Renal cortex interstitium (tissue), 11 donors: ENCODE measurements around the gene PLXNA2. TPM values are rescaled to one million over a fixed set of nuclear protein-coding genes. Genes with fewer than 3 reads are reported as not detected.

ENCODE experiments used
- DNase-seq, 11 donors: peaks; one replicate each; pipeline ENCODE4 v3.0.0-alpha.2; 2013; ENCODE audit warnings: low read depth in 9 of 11, low spot score in 4 of 11; ENCODE audit errors: extremely low read depth in 1 of 11
- polyA plus RNA-seq, 3 donors: library from polyadenylated mRNA; unstranded; fragments of 120-200 nt; gene quantifications; one replicate each; pipeline ENCODE4 v1.2.1, GENCODE V29; 2013; ENCODE audit not compliant: insufficient read length in 3 of 3

The PLXNA2 gene
- polyA plus RNA-seq, 3 donors, result 13.7 to 16.6 (median 16.1) TPM

DNA sequence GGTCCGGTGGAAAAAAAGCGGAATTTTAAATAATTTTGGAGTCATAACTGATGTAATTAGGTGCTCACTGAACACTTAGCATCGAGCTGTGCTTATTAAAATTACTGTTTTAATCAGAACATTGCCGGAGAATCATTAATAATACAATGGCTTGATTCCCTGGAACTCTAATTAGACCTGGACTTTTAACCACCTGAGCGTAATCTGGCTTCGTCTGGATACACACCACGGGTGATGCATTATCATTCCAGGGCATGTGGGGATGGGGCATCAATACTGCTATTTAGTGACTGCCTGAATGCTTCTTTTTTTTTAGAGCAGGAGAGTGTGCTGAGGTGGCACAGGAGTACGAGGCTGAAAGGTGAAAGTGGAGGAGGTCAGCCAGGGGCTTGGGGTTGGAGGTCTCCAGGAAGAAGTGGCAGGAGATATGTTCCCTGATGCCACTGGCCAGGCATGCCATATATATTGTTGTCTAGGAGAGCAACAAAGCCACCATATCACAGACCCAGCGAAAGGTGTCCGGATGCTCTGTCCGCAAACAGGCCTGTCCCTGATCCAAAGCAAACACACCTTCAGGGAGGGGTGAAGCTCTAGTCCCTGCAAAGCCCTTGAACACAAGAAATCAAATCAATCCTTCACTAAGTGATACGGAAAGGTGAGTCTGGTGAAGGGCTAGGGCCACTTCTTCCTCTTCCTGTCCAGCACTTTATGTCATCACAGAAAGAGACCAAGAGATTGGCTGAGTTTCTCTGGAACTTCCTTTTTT, 125.2 kb downstream of the PLXNA2 start:
- no peak for DNase-seq

DNA sequence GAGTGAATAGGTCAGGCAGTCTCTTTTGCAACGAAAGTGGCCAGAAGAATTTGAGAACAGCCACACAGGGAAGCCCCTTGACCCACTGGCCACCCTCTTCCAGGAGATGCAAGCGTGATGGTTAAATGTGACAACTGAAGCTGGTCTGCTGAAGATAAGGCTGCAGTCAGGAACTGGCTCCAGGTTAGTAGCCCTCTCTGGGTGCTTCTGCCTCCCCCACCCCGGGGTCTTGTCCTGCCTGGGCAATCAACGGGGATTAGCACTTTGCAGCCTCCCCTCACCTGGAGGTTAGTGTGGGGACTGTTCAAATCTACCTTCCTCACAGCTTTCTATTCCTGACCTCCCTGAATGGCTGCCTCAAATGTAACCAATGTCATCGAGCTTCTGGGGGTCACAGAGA, 125.9 kb downstream of the PLXNA2 start:
- no peak for DNase-seq

DNA sequence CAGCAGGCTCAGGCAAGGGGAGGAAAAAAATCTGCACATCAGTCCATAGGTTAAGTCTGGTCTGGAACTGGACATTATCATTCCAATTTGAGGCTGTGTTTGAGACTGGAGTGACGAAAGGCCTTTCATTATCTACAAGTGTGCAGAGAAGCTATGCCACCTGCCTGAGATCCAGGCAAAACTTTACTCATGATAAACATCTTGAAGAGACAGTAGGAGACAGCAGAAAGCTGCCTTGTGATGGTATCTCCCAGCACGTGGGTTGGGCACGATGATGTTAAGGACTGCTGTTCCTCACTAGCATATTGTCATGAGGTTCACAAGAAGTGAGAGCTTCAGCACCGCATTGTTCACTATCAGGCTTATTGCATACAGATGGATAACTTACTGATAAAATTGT, 126.4 kb downstream of the PLXNA2 start:
- DNase-seq, result no peak

DNA sequence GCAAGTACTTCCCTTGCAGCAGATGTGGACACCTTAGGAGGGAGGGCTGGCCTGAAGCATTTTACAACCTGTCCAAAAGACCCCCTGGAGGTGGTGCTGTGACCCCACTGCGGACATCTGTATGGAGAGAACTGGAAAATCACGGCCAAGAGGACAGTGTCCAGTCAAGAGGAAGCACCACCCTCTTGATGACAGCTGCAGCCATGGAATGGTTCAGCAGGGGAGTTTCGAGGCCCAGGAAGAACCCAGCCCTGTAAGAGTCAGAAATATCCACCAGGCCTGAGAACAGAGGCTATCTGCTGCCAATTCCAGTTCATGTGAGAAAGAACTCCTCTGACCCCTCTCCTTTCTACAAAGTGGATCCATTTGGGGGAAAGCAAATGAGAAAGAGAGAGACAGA, 126.8 kb downstream of the PLXNA2 start:
- DNase-seq, result no peak

DNA sequence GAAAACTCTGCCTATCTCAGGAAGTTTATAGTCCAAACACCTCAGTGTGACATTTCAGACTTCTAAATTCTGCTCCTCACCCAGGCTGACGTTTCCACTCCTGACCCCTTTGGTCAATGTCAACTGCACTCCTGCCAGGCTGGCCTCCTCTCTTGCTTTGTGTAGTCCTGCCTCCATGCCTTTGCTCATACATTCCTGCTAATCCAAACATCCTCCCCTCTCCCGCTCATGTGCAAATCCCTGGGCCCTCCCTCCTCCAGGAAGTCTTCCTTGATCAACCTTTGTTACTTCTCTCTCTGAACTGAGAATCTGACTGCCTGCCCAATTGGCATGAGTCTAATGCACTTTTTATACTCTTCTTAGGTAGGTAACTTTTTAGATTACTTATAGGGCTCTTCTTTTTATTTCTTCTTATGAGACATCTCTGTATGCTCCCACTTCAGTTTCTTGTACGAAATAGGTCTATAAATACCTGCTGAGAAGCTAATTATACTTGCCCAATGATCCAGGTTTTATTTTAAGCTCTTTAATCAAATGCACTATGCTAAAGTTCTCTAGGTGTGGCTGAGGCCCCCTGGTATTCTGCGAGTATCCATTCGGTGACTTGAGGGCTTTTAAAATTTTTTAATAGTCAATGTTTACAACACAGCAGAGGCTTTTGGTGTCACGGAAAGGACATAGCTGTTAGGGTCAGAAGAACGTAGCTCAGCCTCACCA, 128.1 kb downstream of the PLXNA2 start:
- no peak for DNase-seq

DNA sequence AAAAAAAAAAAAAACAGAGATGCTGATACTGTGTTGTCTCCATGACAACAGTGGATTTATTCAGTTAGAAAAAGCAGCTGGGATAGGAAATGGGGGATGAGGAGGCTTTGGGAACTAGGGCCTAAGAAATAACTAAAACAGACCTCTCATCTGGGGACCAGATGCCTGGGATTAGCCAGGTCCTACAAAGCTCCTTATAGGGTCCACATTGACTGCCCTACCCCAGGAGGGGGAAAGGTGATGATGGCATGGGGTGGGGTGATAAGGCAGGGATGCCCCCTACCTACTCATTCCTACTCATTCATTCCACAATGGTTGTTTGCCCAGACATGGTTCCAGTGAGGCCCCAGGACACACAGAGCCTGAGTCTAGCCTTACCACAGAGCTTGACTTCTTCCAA, 131.2 kb downstream of the PLXNA2 start:
- DNase-seq, result no peak

DNA sequence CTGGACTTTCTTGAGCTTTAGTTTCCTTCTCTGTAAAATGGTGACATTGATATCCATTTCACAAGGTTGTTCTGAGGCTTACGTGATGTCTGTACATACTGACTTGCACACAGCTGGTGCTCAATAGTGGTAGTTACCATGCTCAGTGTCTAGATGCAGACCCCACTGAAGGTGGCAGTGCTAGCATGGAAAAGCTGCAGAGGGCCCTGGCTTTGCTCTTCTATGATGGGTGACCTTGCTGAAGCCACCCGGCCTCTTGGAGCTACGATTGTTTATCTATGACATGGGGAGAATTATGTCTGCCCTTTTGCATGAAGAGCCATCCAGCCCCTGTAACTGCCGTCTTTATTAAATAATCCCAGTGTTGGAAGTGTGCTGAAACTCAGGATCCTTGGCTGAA, 131.8 kb downstream of the PLXNA2 start:
- DNase-seq, result no peak

DNA sequence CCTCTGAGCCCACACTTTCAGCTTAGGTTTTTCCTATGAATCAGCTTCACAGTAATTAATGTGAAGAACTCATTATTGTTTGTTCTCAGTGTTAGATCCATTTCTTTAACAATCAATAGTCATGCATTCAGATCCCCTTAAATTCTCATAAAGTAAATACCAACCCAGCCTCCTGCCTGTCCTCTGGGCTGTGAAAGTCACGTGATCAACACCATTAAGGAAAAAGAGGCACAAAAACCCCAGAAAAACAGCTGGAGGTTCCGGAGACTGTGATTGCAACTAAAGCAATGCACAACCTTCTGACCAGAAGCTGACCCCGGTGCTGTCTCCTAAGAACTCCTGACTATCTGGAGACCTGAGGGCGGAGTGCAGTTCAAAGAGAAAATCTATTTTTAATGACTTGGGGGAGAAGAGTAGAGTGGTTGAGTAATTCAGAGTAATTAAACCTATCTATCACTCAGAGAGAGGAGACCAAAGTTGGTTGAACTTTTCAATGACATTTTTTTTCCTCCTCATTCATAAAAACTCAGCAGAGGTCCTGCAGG, 132.5 kb downstream of the PLXNA2 start:
- DNase-seq, result no peak

DNA sequence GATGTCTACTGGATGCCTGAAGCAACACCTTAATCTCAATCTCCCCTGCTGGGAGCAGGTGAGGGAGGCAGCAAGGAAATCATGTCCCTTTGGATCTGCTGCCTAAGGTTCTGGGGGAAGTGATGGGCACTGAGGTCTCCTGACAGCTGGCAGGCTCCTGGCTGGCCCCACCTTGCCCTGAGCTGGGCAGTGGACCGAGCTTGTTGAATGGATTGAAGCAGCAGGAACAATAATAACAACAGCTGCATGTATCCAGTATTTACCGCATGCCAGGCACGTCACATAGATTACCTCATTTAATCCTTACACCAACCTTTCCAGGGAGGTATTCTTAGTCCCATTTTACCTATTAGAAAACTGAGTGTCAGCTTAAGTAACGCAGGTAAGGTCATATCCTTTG, 133.9 kb downstream of the PLXNA2 start:
- DNase-seq, result no peak

DNA sequence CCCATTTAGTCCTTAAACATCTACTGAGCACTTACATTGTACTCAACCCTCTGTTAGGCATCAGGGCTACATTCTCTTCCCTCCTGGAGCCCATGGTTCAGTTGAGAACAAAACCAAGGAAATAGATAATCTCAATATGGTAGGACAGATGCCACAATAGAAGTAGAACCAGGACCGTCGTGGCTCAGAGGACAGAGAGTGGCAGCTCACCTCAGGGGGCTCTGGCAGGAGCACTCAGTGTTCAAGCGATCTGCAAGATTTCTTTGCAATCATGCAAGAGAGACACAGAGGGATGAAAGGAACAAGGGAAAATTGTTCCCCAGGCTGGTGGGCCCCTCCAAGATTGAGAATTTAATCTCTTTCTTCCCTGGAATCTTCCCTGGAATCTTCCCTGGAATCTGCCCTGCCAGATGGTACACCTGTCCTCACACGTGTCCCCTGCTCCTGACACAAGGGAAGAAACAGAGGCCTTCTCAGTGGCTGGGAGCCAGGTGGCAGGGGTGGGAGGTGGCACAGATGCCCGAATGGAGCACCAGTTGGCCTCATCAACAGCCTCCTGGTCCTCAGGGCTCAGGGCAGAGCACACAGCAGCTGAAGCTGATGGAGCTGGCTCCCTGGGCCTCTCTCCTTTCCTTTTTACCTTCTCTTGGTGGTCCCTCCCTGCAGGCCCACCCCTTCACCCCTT, 135.4 kb downstream of the PLXNA2 start:
- DNase-seq, result no peak

DNA sequence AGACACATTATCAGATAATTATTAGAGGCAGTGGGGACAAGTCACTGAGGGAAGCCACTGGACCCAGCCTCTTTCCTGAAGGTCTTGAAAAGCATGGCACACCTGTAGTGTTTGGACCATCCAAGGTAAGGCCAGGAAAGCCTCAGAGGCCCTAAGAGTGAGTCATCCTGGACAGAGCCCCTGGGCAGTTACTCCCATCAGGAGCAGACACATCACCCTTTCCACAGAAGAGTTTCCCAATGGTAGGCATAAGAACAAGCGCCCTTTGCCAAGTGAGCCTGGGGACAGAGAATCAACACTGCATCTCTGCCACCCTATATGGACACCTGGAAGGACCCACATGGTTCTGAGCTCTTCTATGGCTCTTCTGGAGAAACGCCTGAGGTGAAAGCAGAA, 136.0 kb downstream of the PLXNA2 start:
- no peak for DNase-seq

DNA sequence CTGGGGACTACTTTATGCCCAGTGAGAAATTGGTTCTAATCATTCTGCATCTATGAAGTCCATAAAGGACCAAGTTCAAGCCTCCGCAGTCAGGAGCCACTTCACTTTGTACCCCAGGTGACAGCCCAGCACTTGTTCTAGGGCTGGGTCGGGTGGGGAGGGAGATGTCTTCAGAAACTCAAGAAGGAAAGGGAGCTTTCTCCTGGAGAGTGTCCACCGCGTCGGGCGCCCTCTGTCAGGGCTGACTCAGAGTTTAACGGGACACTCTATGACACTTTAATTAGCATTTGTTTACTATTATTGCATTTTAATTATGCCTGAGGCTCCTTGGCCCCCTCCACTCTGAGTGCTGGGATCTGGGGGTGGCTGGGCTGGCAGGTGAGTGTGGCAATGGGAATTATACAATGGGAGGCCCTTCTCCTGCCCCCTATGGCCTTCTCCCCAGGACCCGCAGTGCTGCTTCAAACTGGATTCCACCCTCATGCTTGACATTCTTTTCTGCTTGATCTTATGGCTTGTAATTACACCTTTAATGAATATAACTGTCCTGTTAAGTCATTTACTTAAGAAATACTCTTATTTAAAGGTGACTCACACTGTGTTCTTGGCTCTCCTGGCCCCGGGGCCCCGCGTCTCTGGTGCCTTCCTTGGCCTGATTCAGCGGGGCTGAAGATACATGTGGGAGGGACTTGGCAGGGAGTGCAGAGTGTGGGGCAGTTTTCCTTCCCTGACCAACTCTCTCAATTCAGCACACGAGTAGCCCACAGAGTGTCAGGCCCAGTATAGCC, 136.6 kb downstream of the PLXNA2 start:
- DNase-seq, result no peak

DNA sequence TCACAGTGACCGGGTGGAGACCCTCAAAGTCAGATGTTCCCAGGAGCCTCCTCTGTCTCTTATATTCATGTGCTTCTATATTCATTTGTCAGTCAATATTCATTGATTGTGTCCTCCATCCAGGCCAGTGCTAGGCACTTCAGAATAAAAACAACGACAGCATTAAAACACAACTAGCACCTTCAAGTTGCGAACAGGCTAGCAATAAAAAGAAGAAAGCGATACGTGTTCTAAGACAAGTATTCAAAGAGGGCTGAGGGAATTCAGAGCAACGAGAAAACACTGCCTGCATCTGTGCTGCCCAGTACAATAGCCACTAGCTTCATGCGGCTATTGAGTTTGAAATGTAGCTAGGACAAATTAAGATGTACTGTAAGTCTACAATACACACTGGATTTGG, 138.0 kb downstream of the PLXNA2 start:
- no peak for DNase-seq

DNA sequence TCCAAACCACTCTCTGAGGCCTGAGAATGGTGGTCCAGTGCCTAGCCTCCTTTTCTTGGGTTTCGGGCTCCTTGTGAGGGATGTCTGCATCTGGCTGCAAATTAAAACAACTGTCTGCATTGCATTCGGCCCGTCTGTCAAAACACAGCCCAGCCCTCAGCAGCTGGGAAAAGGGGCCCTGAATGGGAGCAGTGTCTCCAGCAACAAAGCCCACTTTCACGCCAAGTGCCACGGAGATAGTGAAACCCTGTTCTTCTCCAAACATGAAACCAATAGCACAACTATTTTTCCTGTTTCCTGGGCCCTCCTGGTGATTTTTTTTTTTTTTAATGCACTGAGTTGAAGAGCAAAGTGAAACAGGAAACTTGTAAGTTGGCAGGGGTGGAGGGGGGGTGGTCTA, 138.4 kb downstream of the PLXNA2 start:
- DNase-seq, result no peak

DNA sequence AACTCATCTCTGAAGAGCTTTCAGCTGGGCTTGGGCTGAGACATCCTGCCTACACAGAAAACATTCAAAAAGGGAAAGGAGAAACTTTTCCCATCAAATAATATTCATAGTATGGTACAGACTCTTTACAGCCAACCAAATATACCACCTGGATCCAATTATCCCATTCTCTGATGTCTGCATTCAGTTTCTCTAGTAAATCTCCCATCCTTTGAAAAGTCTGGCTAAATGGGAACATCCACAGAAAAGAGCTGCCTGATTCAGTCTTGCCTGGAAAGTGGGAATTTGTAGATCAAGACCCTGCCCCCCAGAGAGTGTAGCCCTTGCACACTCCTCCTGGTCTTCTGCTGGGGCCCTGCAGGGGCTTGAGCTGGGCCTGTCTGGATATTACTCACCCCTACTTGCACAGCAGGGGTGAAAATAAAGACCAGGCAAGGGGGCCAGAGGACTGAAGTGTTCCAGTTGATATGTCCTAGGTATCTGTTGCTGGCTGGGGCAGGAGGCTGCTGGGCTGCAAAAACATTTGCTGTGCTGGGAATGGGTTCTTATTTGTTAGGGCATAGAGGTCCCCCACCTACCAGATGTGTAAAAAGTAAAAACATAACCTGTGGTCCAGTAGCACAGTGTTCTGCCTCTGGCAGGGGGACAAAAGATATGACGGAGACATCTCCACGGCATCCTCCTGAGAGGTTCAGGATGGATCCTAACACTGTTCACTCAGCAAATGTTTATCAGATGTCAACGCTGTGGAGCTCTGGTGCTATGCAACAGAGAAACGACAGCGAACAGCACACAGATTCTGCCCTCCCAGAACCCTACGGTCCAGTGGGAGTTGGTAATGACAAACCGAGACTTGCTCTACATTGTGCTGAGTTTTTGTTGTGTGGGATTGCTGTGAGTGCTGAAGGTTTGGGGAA, 140.3 kb downstream of the PLXNA2 start:
- no peak for DNase-seq

DNA sequence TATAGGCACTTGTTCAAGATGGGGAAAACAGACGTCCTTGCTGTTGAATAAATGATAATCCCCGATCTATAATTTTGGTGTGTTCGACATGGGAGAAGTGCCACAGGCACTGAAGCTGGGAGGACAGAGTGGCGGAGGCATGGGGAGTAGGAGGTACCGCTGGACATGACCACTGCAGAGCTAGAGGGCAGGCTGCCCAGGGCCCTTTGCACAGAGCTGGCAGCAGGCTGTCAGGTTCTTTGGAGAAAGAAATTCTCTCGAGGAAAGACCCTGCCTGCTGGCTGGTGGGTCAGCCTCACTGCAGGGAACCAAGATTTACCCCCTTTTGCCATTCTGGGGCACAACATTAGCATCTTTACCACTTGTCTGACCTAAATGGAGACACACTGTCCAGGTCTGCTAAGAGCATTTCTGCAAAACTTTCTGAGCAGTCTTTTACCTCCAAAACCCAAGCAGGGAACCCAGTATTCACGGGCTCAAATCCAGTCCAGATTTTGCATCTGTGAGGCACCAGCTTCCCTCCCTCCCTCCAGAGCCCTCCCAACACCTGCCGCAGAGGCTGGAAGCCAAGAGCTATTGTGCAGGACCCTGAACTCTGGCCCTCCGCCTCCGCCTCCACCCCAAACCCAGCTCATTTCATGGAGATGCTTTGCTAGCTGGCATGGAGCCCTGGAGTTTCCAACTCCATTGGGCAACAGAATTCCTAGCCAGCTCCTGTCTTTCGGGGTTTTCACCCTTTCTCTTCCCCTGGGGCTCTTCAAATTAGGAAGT, 142.3 kb downstream of the PLXNA2 start:
- DNase-seq, result no peak

DNA sequence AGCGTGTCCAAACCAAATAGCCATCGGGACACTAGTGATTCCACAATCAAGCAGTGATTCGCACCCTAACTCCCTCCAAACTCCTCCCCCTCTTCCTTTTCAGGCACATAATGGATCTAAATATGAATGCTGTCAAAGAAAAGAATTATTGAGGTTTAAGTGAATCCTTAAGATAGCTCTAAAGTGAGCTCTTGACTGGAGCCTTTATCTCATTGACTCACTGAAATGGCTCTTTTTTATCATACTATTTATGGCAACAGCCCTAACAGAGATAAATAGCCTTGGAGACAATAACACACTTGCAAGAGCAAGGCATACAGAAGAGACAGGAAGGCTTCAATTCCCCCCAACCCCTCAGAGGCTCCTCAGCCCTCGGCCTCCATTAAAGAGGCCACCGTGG, 143.3 kb downstream of the PLXNA2 start:
- no peak for DNase-seq

DNA sequence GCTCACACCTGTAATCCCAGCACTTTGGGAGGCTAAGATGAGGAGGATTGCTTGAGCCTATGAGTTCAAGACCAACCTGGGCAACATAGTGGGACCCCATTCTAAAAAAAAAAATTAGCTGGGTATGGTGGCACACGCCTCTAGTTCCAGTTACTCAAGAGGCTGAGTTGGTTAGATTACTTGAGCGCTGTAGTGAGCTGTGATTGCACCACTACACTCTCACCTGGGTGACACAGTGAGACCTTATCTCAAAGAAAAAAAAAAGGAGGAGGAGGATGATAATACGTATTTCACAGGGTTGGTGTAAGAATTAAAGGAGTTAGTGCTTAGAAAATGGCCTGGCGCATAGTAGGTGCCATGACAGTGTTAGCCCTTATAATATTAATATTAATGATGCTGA, 144.1 kb downstream of the PLXNA2 start:
- DNase-seq, result no peak
